ENCODE measurements around the gene SLC25A52.
"Not testable (repeated sequence)": the region's sequence is repeated elsewhere in the genome, so short reads cannot be mapped to it uniquely, and the experiment has no call there.

Gene SLC25A52, protein sequence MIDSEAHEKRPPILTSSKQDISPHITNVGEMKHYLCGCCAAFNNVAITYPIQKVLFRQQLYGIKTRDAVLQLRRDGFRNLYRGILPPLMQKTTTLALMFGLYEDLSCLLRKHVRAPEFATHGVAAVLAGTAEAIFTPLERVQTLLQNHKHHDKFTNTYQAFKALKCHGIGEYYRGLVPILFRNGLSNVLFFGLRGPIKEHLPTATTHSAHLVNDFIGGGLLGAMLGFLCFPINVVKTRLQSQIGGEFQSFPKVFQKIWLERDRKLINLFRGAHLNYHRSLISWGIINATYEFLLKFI

DNA sequence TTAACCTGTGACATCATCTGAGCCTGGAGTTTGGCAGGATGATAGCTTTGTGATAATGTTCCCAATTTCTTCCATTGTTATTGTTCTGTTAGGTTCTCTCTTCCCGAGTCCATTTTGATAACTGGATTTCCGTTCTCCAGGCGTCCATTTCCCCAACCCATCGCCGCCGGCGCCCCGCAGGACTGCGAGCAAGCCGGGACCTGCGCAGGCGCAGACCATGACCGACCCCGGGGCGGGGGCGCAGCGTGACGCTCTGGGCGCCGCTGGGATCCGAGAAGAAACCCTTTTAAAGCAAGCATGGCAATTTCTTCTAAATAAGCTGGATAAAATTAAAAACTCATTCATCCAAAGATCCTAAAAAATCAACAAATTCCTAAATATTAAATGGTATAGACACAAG lies at the start of gene SLC25A52:
Gene SLC25A52 (minus strand): TSS at position 186 of the 400 bp plus-strand sequence. CDS start 219 bp downstream, outside the sequence.
- H3K4me3 ChIP-seq (ENCODE audit: low read depth, low read length): no peak within 1 kb of the TSS
- TF ChIP-seq, protein P1, sequence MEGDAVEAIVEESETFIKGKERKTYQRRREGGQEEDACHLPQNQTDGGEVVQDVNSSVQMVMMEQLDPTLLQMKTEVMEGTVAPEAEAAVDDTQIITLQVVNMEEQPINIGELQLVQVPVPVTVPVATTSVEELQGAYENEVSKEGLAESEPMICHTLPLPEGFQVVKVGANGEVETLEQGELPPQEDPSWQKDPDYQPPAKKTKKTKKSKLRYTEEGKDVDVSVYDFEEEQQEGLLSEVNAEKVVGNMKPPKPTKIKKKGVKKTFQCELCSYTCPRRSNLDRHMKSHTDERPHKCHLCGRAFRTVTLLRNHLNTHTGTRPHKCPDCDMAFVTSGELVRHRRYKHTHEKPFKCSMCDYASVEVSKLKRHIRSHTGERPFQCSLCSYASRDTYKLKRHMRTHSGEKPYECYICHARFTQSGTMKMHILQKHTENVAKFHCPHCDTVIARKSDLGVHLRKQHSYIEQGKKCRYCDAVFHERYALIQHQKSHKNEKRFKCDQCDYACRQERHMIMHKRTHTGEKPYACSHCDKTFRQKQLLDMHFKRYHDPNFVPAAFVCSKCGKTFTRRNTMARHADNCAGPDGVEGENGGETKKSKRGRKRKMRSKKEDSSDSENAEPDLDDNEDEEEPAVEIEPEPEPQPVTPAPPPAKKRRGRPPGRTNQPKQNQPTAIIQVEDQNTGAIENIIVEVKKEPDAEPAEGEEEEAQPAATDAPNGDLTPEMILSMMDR (IDR thresholded peaks at IDR 0.05; ENCODE audit: control insufficient read depth, extremely low read depth, insufficient read depth): no peak
- no peak for DNase-seq (ENCODE audit: low read depth)

DNA sequence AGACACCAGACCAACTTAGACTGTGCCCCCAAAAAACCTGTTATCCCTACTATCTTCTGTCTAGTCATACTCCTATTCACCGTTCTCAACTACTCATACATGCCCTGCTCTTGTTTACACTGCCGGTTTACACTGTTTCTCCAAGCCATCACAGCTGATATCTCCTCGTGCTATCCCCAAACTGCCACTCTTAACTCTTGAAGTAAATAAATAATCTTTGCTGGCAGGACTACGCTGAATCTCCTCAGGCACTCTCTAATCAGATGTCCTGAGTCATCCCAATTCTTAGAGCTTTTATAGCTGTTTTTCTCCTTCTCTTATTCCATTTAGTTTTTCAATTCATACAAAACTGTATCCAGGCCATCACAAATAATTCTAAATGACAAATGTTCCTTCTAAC lies 48.4 kb upstream of the SLC25A52 start:
- not testable (repeated sequence) for H3K4me3 ChIP-seq (ENCODE audit: low read depth, low read length); DNase-seq (ENCODE audit: low read depth)

DNA sequence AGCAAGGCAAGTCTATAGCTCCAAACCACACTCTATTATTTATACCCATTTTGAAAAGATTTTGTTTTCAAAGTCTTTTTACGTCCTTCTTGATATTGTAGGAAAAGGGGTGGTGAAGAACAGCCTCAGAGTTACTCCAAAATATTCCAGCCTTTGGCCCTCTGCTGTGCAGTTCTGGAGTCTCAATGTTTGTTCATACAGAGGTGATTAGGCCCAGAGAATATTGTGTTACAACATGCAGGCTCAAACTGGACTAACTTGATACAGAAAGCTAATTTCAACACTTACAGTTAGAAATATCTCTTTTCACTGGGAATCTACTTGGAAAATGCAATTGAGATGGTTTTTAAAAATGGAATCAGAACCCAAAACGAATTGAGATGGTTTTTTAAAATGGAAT lies 40.4 kb upstream of the SLC25A52 start:
- peak; percentile 7 for DNase-seq (ENCODE audit: low read depth)
- no peak overlapping the region for H3K4me3 ChIP-seq (ENCODE audit: low read depth, low read length)
- TF ChIP-seq, protein P1 (IDR thresholded peaks at IDR 0.05; ENCODE audit: control insufficient read depth, extremely low read depth, insufficient read depth): no peak

- not testable (repeated sequence) for H3K4me3 ChIP-seq (ENCODE audit: low read depth, low read length); DNase-seq (ENCODE audit: low read depth)
Measured at GRCh38 chr18:31799257-31799656, 38.6 kb upstream of the SLC25A52 start.

DNA sequence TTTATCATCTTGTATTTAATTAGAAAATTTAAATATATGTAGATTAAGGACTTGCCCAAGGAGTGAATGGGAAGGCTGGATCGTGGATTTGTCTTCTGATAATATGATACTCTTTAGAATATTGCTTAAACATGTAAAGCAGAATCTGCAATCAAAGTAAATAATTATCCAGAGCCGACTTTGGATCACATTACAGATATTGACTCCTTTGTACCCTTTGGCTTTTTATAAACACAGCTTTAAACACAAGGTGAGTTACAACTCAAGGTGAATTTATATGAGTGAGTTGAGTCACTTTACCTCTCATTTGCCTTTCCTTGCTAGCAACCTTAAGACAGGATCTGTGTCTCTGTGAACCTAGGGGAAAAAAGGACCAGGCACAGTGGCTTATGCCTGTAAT lies 37.7 kb upstream of the SLC25A52 start:
- no peak overlapping the region for H3K4me3 ChIP-seq (ENCODE audit: low read depth, low read length)
- DNase-seq (ENCODE audit: low read depth): no peak
- TF ChIP-seq, protein P1 (IDR thresholded peaks at IDR 0.05; ENCODE audit: control insufficient read depth, extremely low read depth, insufficient read depth): no peak

- H3K4me3 ChIP-seq (ENCODE audit: low read depth, low read length): no peak overlapping the region
- DNase-seq (ENCODE audit: low read depth): no peak
- TF ChIP-seq, protein P1 (IDR thresholded peaks at IDR 0.05; ENCODE audit: control insufficient read depth, extremely low read depth, insufficient read depth): no peak
Measured at GRCh38 chr18:31795747-31796146, 35.1 kb upstream of the SLC25A52 start.

- TF ChIP-seq, protein P1 (IDR thresholded peaks at IDR 0.05; ENCODE audit: control insufficient read depth, extremely low read depth, insufficient read depth): no peak
- no peak overlapping the region for H3K4me3 ChIP-seq (ENCODE audit: low read depth, low read length)
- DNase-seq (ENCODE audit: low read depth): no peak
Measured at GRCh38 chr18:31793531-31793930, 32.9 kb upstream of the SLC25A52 start.

DNA sequence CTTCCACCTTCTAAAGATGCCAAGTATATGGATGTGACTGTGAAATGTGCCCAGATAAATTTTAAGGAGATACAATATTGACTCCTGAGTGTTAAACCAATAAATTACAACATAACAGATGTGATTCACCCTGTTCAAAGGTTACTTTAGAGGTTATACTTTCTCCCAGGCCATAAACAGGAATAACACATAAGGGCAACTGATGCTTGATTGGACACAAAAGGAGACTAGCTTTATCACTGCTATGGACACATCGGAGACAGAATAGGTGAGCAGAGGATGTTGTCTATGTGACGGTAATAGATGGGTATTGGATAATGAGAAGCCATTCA lies 31.9 kb upstream of the SLC25A52 start:
- H3K4me3 ChIP-seq (ENCODE audit: low read depth, low read length): no peak overlapping the region
- TF ChIP-seq, protein P1 (IDR thresholded peaks at IDR 0.05; ENCODE audit: control insufficient read depth, extremely low read depth, insufficient read depth): no peak
- no peak for DNase-seq (ENCODE audit: low read depth)

Measured in LNCaP clone FGC (cell line).